ENCODE measurements around the gene HHATL. TPM values are rescaled to one million over a fixed set of nuclear protein-coding genes. Genes with fewer than 3 reads are reported as not detected.

HHATL gene
- total RNA-seq, 1 experiment from 2014 or later: not detected

DNA sequence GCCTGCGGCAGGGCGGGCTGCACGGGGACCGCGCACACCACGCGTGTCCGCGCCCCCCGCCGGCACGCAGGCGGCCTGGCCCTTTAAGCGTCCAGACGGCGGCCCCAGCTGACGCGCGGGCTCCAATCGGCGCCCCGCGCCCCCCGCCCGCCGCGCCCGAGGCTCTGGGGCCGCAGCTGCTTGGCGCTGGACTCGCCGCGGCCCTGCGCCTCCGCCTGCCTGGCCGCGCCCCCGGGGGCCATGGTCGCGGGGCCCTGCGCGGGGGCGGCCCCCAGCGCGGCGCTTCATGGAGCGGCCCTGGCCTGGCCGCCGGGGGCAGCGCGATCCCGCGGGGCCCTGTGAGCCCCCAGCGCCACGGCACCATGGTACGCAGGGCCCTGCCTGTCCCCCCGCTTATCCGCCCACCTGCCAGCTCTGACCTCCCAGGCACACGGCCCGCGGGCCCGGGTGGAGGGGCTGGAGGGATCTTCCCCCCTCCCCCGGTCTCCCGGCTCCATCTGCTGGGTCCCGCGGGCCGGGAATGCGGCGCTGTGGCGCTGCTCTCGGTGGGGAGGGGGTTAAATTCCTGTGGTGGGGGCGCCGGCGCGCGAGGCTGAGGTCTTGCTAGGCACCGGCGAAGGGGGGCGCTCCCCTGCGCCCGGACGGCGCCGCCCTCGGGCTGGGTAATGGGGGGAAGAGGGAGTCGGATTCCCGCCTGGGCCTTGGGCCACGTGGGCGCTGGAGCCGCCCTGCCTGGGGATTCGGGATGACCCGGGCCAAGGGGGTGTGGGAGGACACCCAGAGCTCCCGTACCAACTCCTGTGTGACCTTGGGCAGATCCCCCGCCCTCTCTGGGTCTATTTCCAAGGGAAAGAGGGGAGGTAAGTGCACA lies 48.0 kb downstream of the HHATL start:
- peak; percentile 60 for DNase-seq (ENCODE audit: low read depth)

DNA sequence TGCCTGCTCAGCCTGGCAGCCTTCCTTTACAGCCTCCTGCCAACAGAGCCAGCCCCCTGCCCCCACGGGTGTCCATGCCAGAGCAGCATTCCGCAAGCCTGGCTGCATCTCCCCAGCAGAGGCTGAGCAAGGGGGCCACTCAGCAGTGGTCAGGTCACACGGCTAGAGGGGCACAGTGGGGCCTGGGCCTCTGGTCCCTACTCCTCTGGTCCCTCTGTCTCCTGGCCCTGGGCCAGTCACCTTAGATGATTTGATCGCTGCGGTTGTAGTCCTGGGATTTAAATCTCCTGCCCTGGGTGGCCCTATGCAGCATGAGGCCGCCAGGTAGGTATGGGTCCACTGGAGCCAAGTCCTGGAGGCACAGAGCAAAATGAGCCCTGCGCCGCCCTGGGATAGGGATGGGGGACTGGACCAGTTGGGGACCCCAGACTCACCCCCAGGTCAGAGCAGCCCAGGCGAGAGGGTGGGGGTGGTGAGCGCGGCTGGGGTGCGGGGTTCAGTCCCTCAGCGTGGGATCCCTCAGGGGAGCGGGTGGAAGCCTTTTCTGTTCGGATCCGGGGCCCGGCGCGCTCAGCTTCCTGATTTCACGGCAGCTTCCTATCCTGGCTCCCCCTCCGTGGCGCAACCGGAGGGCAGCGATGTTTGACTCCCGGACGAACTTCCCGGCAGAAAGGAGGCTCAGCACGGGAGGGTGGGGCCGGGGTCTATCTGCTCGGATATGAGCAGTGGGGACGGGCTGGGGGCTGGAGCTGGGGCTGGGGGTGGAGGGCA lies 48.9 kb downstream of the HHATL start, which contains the start of gene ZBTB47:
Gene ZBTB47 (plus strand): TSS at position 138 of the 771 bp plus-strand sequence. CDS start 4,659 bp downstream, outside the sequence.
- peak; percentile 34 for DNase-seq (ENCODE audit: low read depth)

DNA sequence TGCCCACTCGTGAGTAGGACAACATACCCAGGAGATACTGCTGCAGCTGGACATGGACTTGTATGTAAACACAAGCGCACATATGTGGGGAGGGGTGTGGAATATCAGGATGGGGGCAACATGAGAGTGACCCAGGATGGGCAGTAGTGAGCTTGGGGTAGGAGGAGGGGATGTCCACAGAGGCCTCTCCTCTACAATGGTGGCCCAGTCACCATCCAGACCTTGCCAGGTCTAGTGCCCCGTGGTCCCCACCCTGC lies 49.4 kb downstream of the HHATL start:
- no peak for DNase-seq (ENCODE audit: low read depth)

DNA sequence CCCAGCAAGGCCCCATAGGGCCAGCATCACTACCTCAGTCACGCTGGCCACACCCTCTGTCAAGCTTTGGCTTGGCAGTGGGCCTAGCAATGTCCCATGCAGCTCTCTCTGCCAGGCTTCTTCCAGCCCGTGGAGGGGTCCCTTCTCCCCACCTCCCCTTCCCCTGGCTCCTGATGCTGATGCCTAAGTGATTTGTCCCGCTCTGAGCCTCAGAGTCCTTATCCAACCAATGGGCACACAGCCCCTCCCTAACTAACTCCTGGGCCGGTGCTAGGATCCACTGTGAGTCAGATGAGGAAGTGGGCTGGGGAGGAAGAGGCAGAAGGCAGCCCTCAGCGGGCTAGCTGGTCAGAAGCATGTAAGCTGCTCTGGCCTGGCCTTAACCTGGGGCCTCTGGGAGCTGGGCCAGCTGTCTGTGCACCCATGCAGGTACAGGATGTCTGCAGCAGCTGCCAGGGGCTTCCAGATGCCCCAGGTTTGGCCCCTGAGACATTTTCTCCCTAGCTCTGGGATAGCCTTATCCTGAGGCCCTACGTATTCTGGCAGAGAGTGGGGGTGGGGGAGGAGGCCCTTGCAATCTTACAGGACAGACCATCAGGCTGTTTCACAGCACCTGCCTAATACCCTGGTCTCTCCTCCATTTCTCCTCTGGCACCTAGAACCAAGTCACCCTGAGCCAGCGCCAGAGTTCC lies 49.8 kb downstream of the HHATL start:
- peak; percentile 78 for DNase-seq (ENCODE audit: low read depth)

- DNase-seq (ENCODE audit: low read depth): peak; percentile 68
Observed at GRCh38 chr3:42652251-42652610, 50.4 kb downstream of the HHATL start.

DNA sequence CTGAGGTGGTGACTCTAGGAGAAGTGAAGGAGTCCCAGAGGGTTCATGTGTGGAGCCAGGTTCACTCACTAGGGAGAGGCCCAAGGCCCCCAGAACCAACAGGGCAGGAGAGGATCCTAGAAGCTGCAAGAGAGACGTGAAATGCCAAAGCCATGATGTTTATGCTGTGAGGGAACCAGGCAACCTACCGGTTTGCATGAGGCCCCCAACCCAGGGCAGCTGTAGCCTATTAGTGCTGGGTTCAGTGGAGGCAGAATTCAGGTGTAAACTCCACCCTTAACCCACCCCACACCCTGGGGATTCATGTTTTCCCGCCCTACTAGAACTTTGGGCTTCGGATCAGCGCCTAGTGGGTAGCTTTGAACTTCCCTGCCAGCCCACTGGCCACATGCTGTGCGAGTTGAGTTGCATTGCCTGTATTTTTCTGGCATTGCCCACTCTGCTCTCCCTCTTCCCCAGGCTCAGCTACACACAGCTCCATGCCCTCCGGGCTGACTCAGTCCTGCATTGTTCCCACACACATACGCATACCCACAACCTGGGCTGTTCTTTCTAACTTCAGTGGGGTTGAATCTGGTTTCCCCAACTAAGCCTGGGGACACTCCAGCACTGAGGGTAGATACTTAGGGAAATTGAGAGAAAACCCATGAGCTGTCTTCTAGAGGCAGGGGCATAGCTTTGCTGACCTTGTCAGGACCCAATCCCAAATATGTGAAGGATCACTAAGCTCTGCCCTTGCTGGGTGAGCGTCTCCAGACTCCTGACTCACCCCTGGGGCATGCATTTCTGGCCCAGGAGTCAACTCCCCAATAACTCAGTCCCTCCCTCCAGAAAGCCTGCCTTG lies 51.1 kb downstream of the HHATL start:
- peak; percentile 71 for DNase-seq (ENCODE audit: low read depth)

- DNase-seq (ENCODE audit: low read depth): no peak
Observed at GRCh38 chr3:42649783-42650182, 52.8 kb downstream of the HHATL start.

GRCh38 chr3:42649006-42649405 lies 53.6 kb downstream of the HHATL start:
- no peak for DNase-seq (ENCODE audit: low read depth)

- no peak for DNase-seq (ENCODE audit: low read depth)
Observed at GRCh38 chr3:42647821-42648459, 54.7 kb downstream of the HHATL start.

Other genes with a start within 250 kb of the HHATL start
- not detected in 2 replicates for gene VIPR1, start 200.2 kb downstream of the HHATL start, total RNA-seq (2014; rRNA removed)
- 79.2 and 90.2 TPM in 2 replicates for gene SEC22C, start 120.8 kb downstream of the HHATL start, total RNA-seq (2014; rRNA removed)
- gene SS18L2, start 111.9 kb downstream of the HHATL start, total RNA-seq (2014; rRNA removed): 18.0 and 26.3 TPM in 2 replicates
- gene NKTR, start 102.1 kb downstream of the HHATL start, total RNA-seq (2014; rRNA removed): 26.4 and 35.1 TPM in 2 replicates
- gene ZBTB47, start 49.1 kb downstream of the HHATL start, total RNA-seq (2014; rRNA removed): 28.9 and 33.2 TPM in 2 replicates
- 0.06 TPM in 1 of 2 replicates, not detected in the other for gene KLHL40, start 17.3 kb downstream of the HHATL start, total RNA-seq (2014; rRNA removed)
- 0.57 and 0.77 TPM in 2 replicates for gene CCDC13, start 70.5 kb upstream of the HHATL start, total RNA-seq (2014; rRNA removed)
- gene HIGD1A, start 101.7 kb upstream of the HHATL start, total RNA-seq (2014; rRNA removed): 185 and 201 TPM in 2 replicates
- 0.11 TPM in 1 of 2 replicates, not detected in the other for gene ACKR2, start 106.6 kb upstream of the HHATL start, total RNA-seq (2014; rRNA removed)
- gene CYP8B1, start 173.1 kb upstream of the HHATL start, total RNA-seq (2014; rRNA removed): not detected in 2 replicates
- gene ZNF662, start 203.3 kb upstream of the HHATL start, total RNA-seq (2014; rRNA removed): 1.3 and 1.4 TPM in 2 replicates

Measured in LHCN-M2 (cell line).